Cerebellar nuclear complex (tissue), 1 donor: ENCODE measurements around the gene NME9.
"Not testable (repeated sequence)": the region's sequence is repeated elsewhere in the genome, so short reads cannot be mapped to it uniquely, and the experiment has no call there.

Source experiments
- DNase-seq, 2 experiments: peaks; one replicate each; lab custom pipeline; 2025; lab: John Stamatoyannopoulos, UW

NME9 gene

GRCh38 chr3:138329127-138329983 lies at the start of gene NME9:
Gene NME9, minus strand, starts transcription at chr3:138329851. Its CDS starts 516 bp downstream, at chr3:138329335.
- peak; percentile 52 to 86 for DNase-seq

- DNase-seq, result no peak
Observed at GRCh38 chr3:138378990-138379389, 49.3 kb upstream of the NME9 start.

GRCh38 chr3:138378331-138378730 lies 48.7 kb upstream of the NME9 start:
- no peak for DNase-seq

GRCh38 chr3:138377804-138378203 lies 48.2 kb upstream of the NME9 start:
- no peak for DNase-seq

GRCh38 chr3:138377212-138377611 lies 47.6 kb upstream of the NME9 start:
- not testable (repeated sequence) for DNase-seq

- no peak for DNase-seq
Observed at GRCh38 chr3:138376663-138377062, 47.0 kb upstream of the NME9 start.

- DNase-seq, result no peak
Observed at GRCh38 chr3:138375447-138375846, 45.8 kb upstream of the NME9 start.

GRCh38 chr3:138374573-138375134 lies 45.0 kb upstream of the NME9 start:
- DNase-seq, result no peak

- no peak for DNase-seq
Observed at GRCh38 chr3:138373736-138374094, 44.1 kb upstream of the NME9 start.

- no peak for DNase-seq
Observed at GRCh38 chr3:138373087-138373735, 43.6 kb upstream of the NME9 start.

GRCh38 chr3:138371070-138371965 lies 41.7 kb upstream of the NME9 start:
- DNase-seq, result no peak

GRCh38 chr3:138370321-138370720 lies 40.7 kb upstream of the NME9 start:
- DNase-seq, result no peak

- no peak for DNase-seq
Observed at GRCh38 chr3:138369151-138369900, 39.7 kb upstream of the NME9 start.

GRCh38 chr3:138367911-138368310 lies 38.3 kb upstream of the NME9 start:
- no peak for DNase-seq

GRCh38 chr3:138367326-138367850 lies 37.7 kb upstream of the NME9 start:
- no peak for DNase-seq

GRCh38 chr3:138366006-138366759 lies 36.5 kb upstream of the NME9 start:
- DNase-seq, result no peak

GRCh38 chr3:138365253-138365555 lies 35.6 kb upstream of the NME9 start:
- no peak for DNase-seq

GRCh38 chr3:138364356-138365252 lies 35.0 kb upstream of the NME9 start:
- no peak for DNase-seq

- DNase-seq, result no peak
Observed at GRCh38 chr3:138363322-138363721, 33.7 kb upstream of the NME9 start.
